ENCODE measurements around the gene ACVR2B. TPM values are rescaled to one million over a fixed set of nuclear protein-coding genes. Genes with fewer than 3 reads are reported as not detected.

Gene ACVR2B
- 2.0 to 3.1 TPM (median 3.0 TPM) in 5 replicates for total RNA-seq (2022; extraction: Qiagen RNA extraction)

GRCh38 chr3:38453075-38453912, at the start of gene ACVR2B:
Gene ACVR2B, plus strand, starts transcription at chr3:38453890. Its CDS starts 433 bp downstream, at chr3:38454323.

DNA sequence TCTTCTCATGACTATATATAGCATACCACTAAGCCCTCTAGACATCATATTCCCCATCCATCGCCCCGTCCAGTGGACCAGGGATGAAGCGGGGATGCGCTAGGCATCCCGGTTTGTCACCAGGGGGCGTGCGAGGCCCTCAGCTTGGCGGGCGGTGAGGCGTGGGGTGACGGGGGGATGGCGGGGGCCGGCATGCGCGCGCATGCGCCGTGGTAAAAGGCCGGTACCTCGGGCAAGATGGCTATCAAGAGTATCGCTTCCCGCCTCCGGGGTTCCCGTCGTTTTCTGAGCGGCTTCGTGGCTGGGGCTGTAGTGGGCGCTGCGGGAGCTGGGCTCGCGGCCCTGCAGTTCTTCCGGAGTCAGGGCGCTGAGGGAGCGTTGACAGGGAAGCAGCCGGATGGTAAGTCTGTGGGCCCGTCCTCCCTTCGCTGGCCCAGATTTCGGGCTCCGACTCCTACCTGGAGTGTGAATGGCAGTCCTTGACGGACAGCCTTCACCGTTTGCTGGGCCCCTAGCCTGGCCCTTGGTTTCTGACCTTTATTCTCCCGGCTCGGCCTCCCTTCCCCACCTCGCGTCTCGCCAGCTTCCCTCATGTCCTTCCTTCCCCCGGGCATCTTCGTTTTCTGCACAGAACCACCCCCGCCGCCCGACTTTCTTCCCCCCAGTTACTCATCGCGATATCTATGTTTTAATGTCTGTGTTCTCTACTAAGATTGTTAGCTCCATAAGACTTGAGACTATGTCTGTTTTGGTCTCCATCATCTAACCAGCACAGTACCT, 42.6 kb downstream of the ACVR2B start, which contains the start of gene EXOG:
TSS of gene EXOG (plus strand) at position 210 of the 780 bp plus-strand sequence. CDS start at position 238, 28 bp downstream.

Other genes starting within 250 kb of the ACVR2B start
- gene SLC22A13, start 188.1 kb upstream of the ACVR2B start, total RNA-seq (2022; extraction: Qiagen RNA extraction): 0.05 to 0.06 TPM in 2 of 5 replicates, not detected in the others
- 0.05 to 0.06 TPM (median 0.06 TPM) in 4 of 5 replicates, not detected in the other for gene SLC22A14, start 171.6 kb upstream of the ACVR2B start, total RNA-seq (2022; extraction: Qiagen RNA extraction)
- 3.2 to 4.9 TPM (median 3.6 TPM) in 5 replicates for gene XYLB, start 107.1 kb upstream of the ACVR2B start, total RNA-seq (2022; extraction: Qiagen RNA extraction)
- gene EXOG, start 42.5 kb downstream of the ACVR2B start, total RNA-seq (2022; extraction: Qiagen RNA extraction): 8.5 to 19.9 TPM (median 10.9 TPM) in 5 replicates
- gene SCN5A, start 195.8 kb downstream of the ACVR2B start, total RNA-seq (2022; extraction: Qiagen RNA extraction): 0.26 to 1.6 TPM (median 0.87 TPM) in 5 replicates

Data from A549 treated with Hydrocortisone at 1 μM for 4 hours (cell line).